ENCODE data around the gene GNG7. TPM values are rescaled to one million over a fixed set of nuclear protein-coding genes. Genes with fewer than 3 reads are reported as not detected.
"Not testable (repeated sequence)": the region's sequence is repeated elsewhere in the genome, so short reads cannot be mapped to it uniquely, and the experiment has no call there.

The GNG7 gene
- polyA plus RNA-seq, 1 experiment = 0.22 TPM

- H3K27me3 ChIP-seq (ENCODE audit: control insufficient read depth, insufficient read depth, low read length) = no peaks in the 10 kb centered on the region
- no peak for DNase-seq (ENCODE audit: low read depth)
- ChIA-PET CTCF (interaction anchor here (0.8 to 4.2 kb wide), 21 partner anchors 12 to 160 kb away, joined by 3 to 65 read pairs (median 5); no protein-coding TSS in a partner anchor), POLR2A (interaction anchor here (0.5 to 2.3 kb wide), 12 partner anchors 14 to 559 kb away, joined by 3 to 41 read pairs (median 8); no protein-coding TSS in a partner anchor)
- no peak for TF ChIP-seq CTCF (IDR thresholded peaks at IDR 0.05; ENCODE audit: insufficient read depth, low read depth, low read length)
- H3K36me3 ChIP-seq (ENCODE audit: control insufficient read depth, insufficient read depth, low read length) = peaks cover 8% of the 10 kb centered on the region
- peak overlapping the region; percentile 70 for H3K4me3 ChIP-seq (ENCODE audit: low read depth, low read length)
Observed at GRCh38 chr19:2476451-2477140, 225.9 kb downstream of the GNG7 start.

- no peak for TF ChIP-seq CTCF (IDR thresholded peaks at IDR 0.05; ENCODE audit: insufficient read depth, low read depth, low read length)
- peak; percentile 85 for DNase-seq (ENCODE audit: low read depth)
- peaks cover 8% of the 10 kb centered on the region for H3K36me3 ChIP-seq (ENCODE audit: control insufficient read depth, insufficient read depth, low read length)
- peak within 1 kb of the TSS; percentile 70 for H3K4me3 ChIP-seq (ENCODE audit: low read depth, low read length)
- CTCF ChIA-PET = interaction anchor here (0.8 to 4.2 kb wide), 20 partner anchors 13 to 161 kb away, joined by 3 to 65 read pairs (median 6); no protein-coding TSS in a partner anchor
- POLR2A ChIA-PET = interaction anchor here (0.6 to 2.3 kb wide), 18 partner anchors 11 to 579 kb away, joined by 3 to 41 read pairs (median 6); partner anchors contain the start of gene LMNB2
- H3K27me3 ChIP-seq (ENCODE audit: control insufficient read depth, insufficient read depth, low read length) = no peaks in the 10 kb centered on the region
Observed at GRCh38 chr19:2475702-2476450, 226.6 kb downstream of the GNG7 start, which contains the start of gene GADD45B. GADD45B (plus strand) TSS chr19:2476127; CDS start chr19:2476359, 232 bp downstream.

GRCh38 chr19:2475018-2475701, 227.3 kb downstream of the GNG7 start:
- Histone ChIP-seq H3K27me3 (ENCODE audit: control insufficient read depth, insufficient read depth, low read length) (no peaks in the 10 kb centered on the region), H3K4me3 (ENCODE audit: low read depth, low read length) (peak overlapping the region; percentile 60), H3K36me3 (ENCODE audit: control insufficient read depth, insufficient read depth, low read length) (peaks cover 8% of the 10 kb centered on the region)
- DNase-seq (ENCODE audit: low read depth) = no peak
- ChIA-PET CTCF (interaction anchor here (0.9 to 4.2 kb wide), 14 partner anchors 13 to 161 kb away, joined by 4 to 65 read pairs (median 8); no protein-coding TSS in a partner anchor), POLR2A (interaction anchor here (0.6 to 2.3 kb wide), 14 partner anchors 10 to 580 kb away, joined by 3 to 41 read pairs (median 8); partner anchors contain the start of gene LMNB2)
- TF ChIP-seq CTCF (IDR thresholded peaks at IDR 0.05; ENCODE audit: insufficient read depth, low read depth, low read length) = no peak

- no peak for DNase-seq (ENCODE audit: low read depth)
- Histone ChIP-seq H3K4me3 (ENCODE audit: low read depth, low read length) (peak overlapping the region; percentile 60), H3K27me3 (ENCODE audit: control insufficient read depth, insufficient read depth, low read length) (no peaks in the 10 kb centered on the region), H3K36me3 (ENCODE audit: control insufficient read depth, insufficient read depth, low read length) (peaks cover 8% of the 10 kb centered on the region)
- peak; percentile 85 for TF ChIP-seq CTCF (IDR thresholded peaks at IDR 0.05; ENCODE audit: insufficient read depth, low read depth, low read length)
- POLR2A ChIA-PET = interaction anchor here (1.6 kb wide), 1 partner anchor 69 kb away, joined by 18 read pairs; no protein-coding TSS in a partner anchor
- CTCF ChIA-PET = interaction anchor here (0.8 to 4.2 kb wide), 17 partner anchors 11 to 162 kb away, joined by 3 to 65 read pairs (median 5); no protein-coding TSS in a partner anchor
Observed at GRCh38 chr19:2474232-2475017, 228.1 kb downstream of the GNG7 start.

GRCh38 chr19:2469915-2470200, 232.6 kb downstream of the GNG7 start:
- H3K4me3 ChIP-seq (ENCODE audit: low read depth, low read length); DNase-seq (ENCODE audit: low read depth); H3K27me3 ChIP-seq (ENCODE audit: control insufficient read depth, insufficient read depth, low read length); POLR2A ChIA-PET; H3K36me3 ChIP-seq (ENCODE audit: control insufficient read depth, insufficient read depth, low read length): not testable (repeated sequence)
- CTCF ChIA-PET = interaction anchor here (1.4 to 2.5 kb wide), 3 partner anchors 109 to 144 kb away, joined by 4 to 13 read pairs (median 10); no protein-coding TSS in a partner anchor

All from BJ (cell line).